Psoas muscle (tissue), 8 donors: Measurements from ENCODE around the gene KCTD14. TPM values are rescaled to one million over a fixed set of nuclear protein-coding genes. Genes with fewer than 3 reads are reported as not detected.
A peak's percentile ranks its signal among the peaks of the same experiment; 100 is the strongest.

Source experiments
- ATAC-seq, 4 donors: fragments of 200-7000 bp; cut with Tn5 transposase; one replicate each; pipeline ENCODE4 v1.9.1; 2020; ENCODE audit warnings: moderate library complexity in 3 of 4, mild to moderate bottlenecking in 2 of 4
- DNase-seq, 2 donors: peaks; one replicate each; pipeline ENCODE4 v3.0.0-alpha.2; 2020
- H3K27ac ChIP-seq: fragments of 200-600 bp; one replicate; pipeline ENCODE4 v1.8.0; 2022
- H3K27me3 ChIP-seq, 3 donors: fragments of 200-600 bp in 1 of 3; one replicate each; pipeline versions ENCODE4 v1.6.1 to v1.8.0; 2013 to 2022; ENCODE audit warnings: low read length in 2 of 3, mild to moderate bottlenecking in 2 of 3, moderate library complexity in 1 of 3; ENCODE audit not compliant: insufficient read depth in 3 of 3
- H3K36me3 ChIP-seq, 2 donors: fragments of 200-600 bp in 1 of 2; one replicate each; pipeline versions ENCODE4 v1.6.1 to v1.8.0; 2013 to 2022; ENCODE audit warnings: low read depth in 1 of 2, mild to moderate bottlenecking in 1 of 2, moderate library complexity in 1 of 2; ENCODE audit not compliant: insufficient read depth in 1 of 2
- H3K4me1 ChIP-seq: fragments of 200-600 bp; one replicate; pipeline ENCODE4 v1.8.0; 2022
- H3K4me3 ChIP-seq: fragments of 200-600 bp; one replicate; pipeline ENCODE4 v1.8.0; 2022; ENCODE audit warnings: mild to moderate bottlenecking
- H3K9me3 ChIP-seq: fragments of 200-600 bp; one replicate; pipeline ENCODE4 v1.8.0; 2022
- CTCF ChIP-seq: fragments of 200-600 bp; IDR thresholded peaks from one replicate; pipeline ENCODE4 v1.8.0; 2022; ENCODE audit warnings: antibody characterized with exemption
- WGBS, 3 donors: extraction: QIAGEN DNeasy Blood & Tissue Kit; methylation state at CpG; one replicate each; pipeline versions ENCODE4 v1.1.6 to v1.1.7; 2013; 5-methylcytosine and 5-hydroxymethylcytosine counted together
- intact Hi-C, 2 donors: fragments of 100-400 bp; cut with DNase I; formaldehyde crosslinking; loops; one replicate each; pipeline versions ENCODE4 v1.11.0 to v1.14.2; 2022
- polyA plus RNA-seq, 3 donors: library from polyadenylated mRNA; stranded (reverse); fragments of 200-250 nt; gene quantifications; one replicate each; pipeline ENCODE4 v1.2.3, GENCODE V29; 2013
- total RNA-seq, 4 donors: library from RNA; stranded (reverse); fragmentation: NEBNext Ultra II Directional in 2 of 4; extraction: Animal tissue kit (Norgen Biotek cat#: 25700) in 2 of 4; gene quantifications; one replicate each; pipeline versions ENCODE4 v1.2.1 to v1.2.4, GENCODE V29; 2021 to 2023
- donor health status: healthy with polysubstance abuse.
- donor health status: DM: no; HTN: no; CAD: no; lungs with moderate emphysema.
- donor health status: Bipolar disorder and iron deficiency.
- donor health status: healthy.
- donor health status: DM: yes; HTN: yes; CAD: no.
- donor health status: DM: no; HTN: no; CAD: no.
- donor health status: DM: no; HTN: no; CAD: no.
- donor health status: DM: yes; HTN: yes; CAD: no.

The KCTD14 gene
- total and polyA plus RNA-seq, 7 donors: 0.12 to 0.32 (median 0.18) TPM; not detected in 2

GRCh38 chr11:78069465-78069864 lies 46.4 kb upstream of the KCTD14 start:
- TF ChIP-seq CTCF: no peak
- Histone ChIP-seq H3K36me3 (peaks cover 3 to 60% of the 10 kb centered on the region in 2 donors), H3K4me3 (no peak overlapping the region), H3K9me3 (no peaks in the 10 kb centered on the region), H3K27ac (no peak overlapping the region), H3K27me3 (no peaks in the 10 kb centered on the region), H3K4me1 (peaks cover 13% of the 10 kb centered on the region)
- DNase-seq: no peak
- intact Hi-C loops: no loop called here
- WGBS, 3 donors: 42 to 50% (median 49%) methylated on average over 2 of the region's 2 CpGs
- peak in 1 of 4 donors; percentile 35 for ATAC-seq

- H3K36me3 ChIP-seq: peaks cover 3 to 56% of the 10 kb centered on the region in 2 donors
- no peaks in the 10 kb centered on the region for H3K9me3 ChIP-seq
- peaks cover 28% of the 10 kb centered on the region for H3K4me1 ChIP-seq
- no peak for TF ChIP-seq CTCF
- no peak overlapping the region for H3K4me3 ChIP-seq
- H3K27me3 ChIP-seq: no peaks in the 10 kb centered on the region
- ATAC-seq (no peak), DNase-seq (no peak)
- no peak overlapping the region for H3K27ac ChIP-seq
- intact Hi-C loops: no loop called here
- WGBS, 3 donors: 83 to 89% (median 87%) methylated on average over 4 of the region's 4 CpGs
Measured at GRCh38 chr11:78067704-78068103, 44.6 kb upstream of the KCTD14 start.

GRCh38 chr11:78066471-78066870 lies 43.4 kb upstream of the KCTD14 start:
- intact Hi-C loops: no loop called here
- Histone ChIP-seq H3K9me3 (no peaks in the 10 kb centered on the region), H3K4me3 (no peak overlapping the region), H3K27ac (no peak overlapping the region), H3K27me3 (no peaks in the 10 kb centered on the region), H3K4me1 (peaks cover 37% of the 10 kb centered on the region), H3K36me3 (peaks cover under 1 to 44% of the 10 kb centered on the region in 2 donors)
- DNase-seq: no peak
- ATAC-seq: no peak
- no peak for TF ChIP-seq CTCF
- 77 to 88% (median 78%) methylated on average over 2 of the region's 2 CpGs for WGBS, 3 donors

GRCh38 chr11:78065203-78065602 lies 42.1 kb upstream of the KCTD14 start:
- TF ChIP-seq CTCF: no peak
- Histone ChIP-seq H3K4me1 (peaks cover 45% of the 10 kb centered on the region), H3K36me3 (peaks cover 0 to 31% of the 10 kb centered on the region in 2 donors), H3K27me3 (no peaks in the 10 kb centered on the region), H3K27ac (peak overlapping the region; percentile 43), H3K9me3 (no peaks in the 10 kb centered on the region), H3K4me3 (peak overlapping the region; percentile 28)
- intact Hi-C loops: no loop called here
- ATAC-seq (no peak), DNase-seq (no peak)
- WGBS, 3 donors: 39 to 59% (median 47%) methylated on average over 2 of the region's 2 CpGs
